HS-5 (cell line): ENCODE measurements around the gene GABRB1.

Experiments used
- DNase-seq: peaks from one replicate; pipeline ENCODE4 v3.0.0-alpha.2; 2012; ENCODE audit warnings: low read depth

GABRB1 gene

GRCh38 chr4:47031011-47031678 is at the start of gene GABRB1:
Gene GABRB1, plus strand, starts transcription at chr4:47031567.
- DNase-seq = peak; percentile 50

- DNase-seq = no peak
Measured at GRCh38 chr4:46984781-46985180, 46.6 kb upstream of the GABRB1 start.

- DNase-seq = no peak
Measured at GRCh38 chr4:46986922-46987638, 44.3 kb upstream of the GABRB1 start.

- DNase-seq = no peak
Measured at GRCh38 chr4:46992338-46992737, 39.0 kb upstream of the GABRB1 start.

- DNase-seq = no peak
Measured at GRCh38 chr4:46993075-46994006, 38.0 kb upstream of the GABRB1 start, which contains the start of gene GABRA4. Gene GABRA4, minus strand, starts transcription at chr4:46993581. Its CDS starts 157 bp downstream, at chr4:46993424.

- no peak for DNase-seq
Measured at GRCh38 chr4:46994007-46994405, 37.4 kb upstream of the GABRB1 start.

GRCh38 chr4:46999566-46999965 is 31.8 kb upstream of the GABRB1 start:
- DNase-seq = no peak

GRCh38 chr4:47000406-47000805 is 31.0 kb upstream of the GABRB1 start:
- no peak for DNase-seq

- no peak for DNase-seq
Measured at GRCh38 chr4:47002580-47002979, 28.8 kb upstream of the GABRB1 start.

GRCh38 chr4:47010347-47010911 is 20.9 kb upstream of the GABRB1 start:
- no peak for DNase-seq

- no peak for DNase-seq
Measured at GRCh38 chr4:47010912-47011446, 20.4 kb upstream of the GABRB1 start.

- DNase-seq = no peak
Measured at GRCh38 chr4:47012676-47013075, 18.7 kb upstream of the GABRB1 start.

GRCh38 chr4:47013373-47013772 is 18.0 kb upstream of the GABRB1 start:
- no peak for DNase-seq

GRCh38 chr4:47017081-47017480 is 14.3 kb upstream of the GABRB1 start:
- DNase-seq = no peak

GRCh38 chr4:47017494-47017893 is 13.9 kb upstream of the GABRB1 start:
- DNase-seq = no peak

- DNase-seq = no peak
Measured at GRCh38 chr4:47031751-47032404, 511 bp downstream of the GABRB1 start.

GRCh38 chr4:47032405-47033106 is 1.2 kb downstream of the GABRB1 start:
- DNase-seq = peak; percentile 25

- DNase-seq = no peak
Measured at GRCh38 chr4:47038263-47038662, 6.9 kb downstream of the GABRB1 start.

GRCh38 chr4:47040828-47041227 is 9.5 kb downstream of the GABRB1 start:
- DNase-seq = no peak

GRCh38 chr4:47043821-47044220 is 12.5 kb downstream of the GABRB1 start:
- no peak for DNase-seq

- DNase-seq = no peak
Measured at GRCh38 chr4:47045261-47045660, 13.9 kb downstream of the GABRB1 start.
